Smooth muscle cell of the brain vasculature (primary cell): Measurements from ENCODE around the gene MXRA8.

ENCODE experiments used
- DNase-seq: peaks from one replicate; pipeline ENCODE4 v3.0.0-alpha.2; 2012; ENCODE audit warnings: low read depth, low spot score

The MXRA8 gene

GRCh38 chr1:1335792-1336248 lies 22.5 kb downstream of the MXRA8 start:
- DNase-seq = no peak

DNA sequence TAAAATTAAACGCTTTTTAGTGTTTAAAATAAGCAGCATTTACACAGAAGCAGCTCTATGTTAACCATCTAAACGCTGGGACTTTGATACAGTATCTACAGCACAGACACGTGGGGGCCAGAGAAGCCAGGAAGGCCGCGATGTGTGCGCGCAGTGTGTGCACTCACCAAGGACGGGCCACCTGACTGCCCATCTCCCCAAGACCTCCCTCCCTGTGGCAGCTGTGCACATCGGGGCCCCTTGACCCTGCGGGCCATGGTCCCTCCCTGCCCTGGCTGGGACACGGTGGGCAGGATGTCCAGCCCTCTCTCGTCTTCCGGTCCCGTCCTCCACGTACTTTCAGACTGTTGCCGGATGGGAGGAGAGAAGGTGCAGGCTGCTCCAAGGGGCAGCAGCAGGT lies 23.1 kb downstream of the MXRA8 start:
- no peak for DNase-seq

GRCh38 chr1:1334835-1335234 lies 23.5 kb downstream of the MXRA8 start:
- DNase-seq = no peak

DNA sequence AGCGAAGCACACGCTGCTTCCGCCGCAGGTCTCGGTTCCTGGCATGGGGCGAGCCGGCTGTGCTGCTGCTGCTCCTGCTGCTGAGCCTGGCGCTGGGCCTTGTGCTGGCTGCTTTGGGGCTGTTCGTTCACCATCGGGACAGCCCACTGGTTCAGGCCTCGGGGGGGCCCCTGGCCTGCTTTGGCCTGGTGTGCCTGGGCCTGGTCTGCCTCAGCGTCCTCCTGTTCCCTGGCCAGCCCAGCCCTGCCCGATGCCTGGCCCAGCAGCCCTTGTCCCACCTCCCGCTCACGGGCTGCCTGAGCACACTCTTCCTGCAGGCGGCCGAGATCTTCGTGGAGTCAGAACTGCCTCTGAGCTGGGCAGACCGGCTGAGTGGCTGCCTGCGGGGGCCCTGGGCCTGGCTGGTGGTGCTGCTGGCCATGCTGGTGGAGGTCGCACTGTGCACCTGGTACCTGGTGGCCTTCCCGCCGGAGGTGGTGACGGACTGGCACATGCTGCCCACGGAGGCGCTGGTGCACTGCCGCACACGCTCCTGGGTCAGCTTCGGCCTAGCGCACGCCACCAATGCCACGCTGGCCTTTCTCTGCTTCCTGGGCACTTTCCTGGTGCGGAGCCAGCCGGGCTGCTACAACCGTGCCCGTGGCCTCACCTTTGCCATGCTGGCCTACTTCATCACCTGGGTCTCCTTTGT lies 24.7 kb downstream of the MXRA8 start:
- DNase-seq = no peak

DNA sequence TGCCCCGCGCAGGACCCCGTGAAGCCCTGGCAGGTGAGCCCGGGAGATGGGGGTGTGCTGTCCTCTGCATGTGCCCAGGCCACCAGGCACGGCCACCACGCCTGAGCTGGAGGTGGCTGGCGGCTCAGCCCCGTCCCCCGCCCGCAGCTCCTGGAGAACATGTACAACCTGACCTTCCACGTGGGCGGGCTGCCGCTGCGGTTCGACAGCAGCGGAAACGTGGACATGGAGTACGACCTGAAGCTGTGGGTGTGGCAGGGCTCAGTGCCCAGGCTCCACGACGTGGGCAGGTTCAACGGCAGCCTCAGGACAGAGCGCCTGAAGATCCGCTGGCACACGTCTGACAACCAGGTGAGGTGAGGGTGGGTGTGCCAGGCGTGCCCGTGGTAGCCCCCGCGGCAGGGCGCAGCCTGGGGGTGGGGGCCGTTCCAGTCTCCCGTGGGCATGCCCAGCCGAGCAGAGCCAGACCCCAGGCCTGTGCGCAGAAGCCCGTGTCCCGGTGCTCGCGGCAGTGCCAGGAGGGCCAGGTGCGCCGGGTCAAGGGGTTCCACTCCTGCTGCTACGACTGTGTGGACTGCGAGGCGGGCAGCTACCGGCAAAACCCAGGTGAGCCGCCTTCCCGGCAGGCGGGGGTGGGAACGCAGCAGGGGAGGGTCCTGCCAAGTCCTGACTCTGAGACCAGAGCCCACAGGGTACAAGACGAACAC lies 25.4 kb downstream of the MXRA8 start:
- DNase-seq = no peak

DNA sequence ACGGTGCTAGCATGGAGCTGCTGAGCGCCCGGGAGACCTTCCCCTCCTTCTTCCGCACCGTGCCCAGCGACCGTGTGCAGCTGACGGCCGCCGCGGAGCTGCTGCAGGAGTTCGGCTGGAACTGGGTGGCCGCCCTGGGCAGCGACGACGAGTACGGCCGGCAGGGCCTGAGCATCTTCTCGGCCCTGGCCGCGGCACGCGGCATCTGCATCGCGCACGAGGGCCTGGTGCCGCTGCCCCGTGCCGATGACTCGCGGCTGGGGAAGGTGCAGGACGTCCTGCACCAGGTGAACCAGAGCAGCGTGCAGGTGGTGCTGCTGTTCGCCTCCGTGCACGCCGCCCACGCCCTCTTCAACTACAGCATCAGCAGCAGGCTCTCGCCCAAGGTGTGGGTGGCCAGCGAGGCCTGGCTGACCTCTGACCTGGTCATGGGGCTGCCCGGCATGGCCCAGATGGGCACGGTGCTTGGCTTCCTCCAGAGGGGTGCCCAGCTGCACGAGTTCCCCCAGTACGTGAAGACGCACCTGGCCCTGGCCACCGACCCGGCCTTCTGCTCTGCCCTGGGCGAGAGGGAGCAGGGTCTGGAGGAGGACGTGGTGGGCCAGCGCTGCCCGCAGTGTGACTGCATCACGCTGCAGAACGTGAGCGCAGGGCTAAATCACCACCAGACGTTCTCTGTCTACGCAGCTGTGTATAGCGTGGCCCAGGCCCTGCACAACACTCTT lies 26.2 kb downstream of the MXRA8 start:
- DNase-seq = no peak

DNA sequence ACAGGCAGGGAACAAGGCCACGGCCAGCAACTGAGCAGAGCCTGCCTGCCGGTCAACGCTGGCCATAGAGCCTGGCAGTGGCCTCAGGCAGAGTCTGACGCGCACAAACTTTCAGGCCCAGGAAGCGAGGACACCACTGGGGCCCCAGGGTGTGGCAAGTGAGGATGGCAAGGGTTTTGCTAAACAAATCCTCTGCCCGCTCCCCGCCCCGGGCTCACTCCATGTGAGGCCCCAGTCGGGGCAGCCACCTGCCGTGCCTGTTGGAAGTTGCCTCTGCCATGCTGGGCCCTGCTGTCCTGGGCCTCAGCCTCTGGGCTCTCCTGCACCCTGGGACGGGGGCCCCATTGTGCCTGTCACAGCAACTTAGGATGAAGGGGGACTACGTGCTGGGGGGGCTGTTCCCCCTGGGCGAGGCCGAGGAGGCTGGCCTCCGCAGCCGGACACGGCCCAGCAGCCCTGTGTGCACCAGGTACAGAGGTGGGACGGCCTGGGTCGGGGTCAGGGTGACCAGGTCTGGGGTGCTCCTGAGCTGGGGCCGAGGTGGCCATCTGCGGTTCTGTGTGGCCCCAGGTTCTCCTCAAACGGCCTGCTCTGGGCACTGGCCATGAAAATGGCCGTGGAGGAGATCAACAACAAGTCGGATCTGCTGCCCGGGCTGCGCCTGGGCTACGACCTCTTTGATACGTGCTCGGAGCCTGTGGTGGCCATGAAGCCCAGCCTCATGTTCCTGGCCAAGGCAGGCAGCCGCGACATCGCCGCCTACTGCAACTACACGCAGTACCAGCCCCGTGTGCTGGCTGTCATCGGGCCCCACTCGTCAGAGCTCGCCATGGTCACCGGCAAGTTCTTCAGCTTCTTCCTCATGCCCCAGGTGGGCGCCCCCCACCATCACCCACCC lies 27.0 kb downstream of the MXRA8 start, which contains the start of gene TAS1R3:
TAS1R3 (plus strand) TSS at position 213 of the 898 bp plus-strand sequence; CDS start at position 279, 66 bp downstream.
- DNase-seq = no peak

GRCh38 chr1:1330366-1331067 lies 27.8 kb downstream of the MXRA8 start:
- no peak for DNase-seq

- DNase-seq = no peak
These were observed 28.8 kb downstream of the MXRA8 start for GRCh38 chr1:1329304-1330210.

DNA sequence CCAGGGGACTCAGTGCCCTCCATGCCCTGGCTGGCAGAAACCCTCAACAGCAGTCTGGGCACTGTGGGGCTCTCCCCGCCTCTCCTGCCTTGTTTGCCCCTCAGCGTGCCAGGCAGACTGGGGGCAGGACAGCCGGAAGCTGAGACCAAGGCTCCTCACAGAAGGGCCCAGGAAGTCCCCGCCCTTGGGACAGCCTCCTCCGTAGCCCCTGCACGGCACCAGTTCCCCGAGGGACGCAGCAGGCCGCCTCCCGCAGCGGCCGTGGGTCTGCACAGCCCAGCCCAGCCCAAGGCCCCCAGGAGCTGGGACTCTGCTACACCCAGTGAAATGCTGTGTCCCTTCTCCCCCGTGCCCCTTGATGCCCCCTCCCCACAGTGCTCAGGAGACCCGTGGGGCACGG lies 30.1 kb downstream of the MXRA8 start:
- DNase-seq = no peak

- no peak for DNase-seq
These were observed 31.1 kb downstream of the MXRA8 start for GRCh38 chr1:1327291-1327690.

DNA sequence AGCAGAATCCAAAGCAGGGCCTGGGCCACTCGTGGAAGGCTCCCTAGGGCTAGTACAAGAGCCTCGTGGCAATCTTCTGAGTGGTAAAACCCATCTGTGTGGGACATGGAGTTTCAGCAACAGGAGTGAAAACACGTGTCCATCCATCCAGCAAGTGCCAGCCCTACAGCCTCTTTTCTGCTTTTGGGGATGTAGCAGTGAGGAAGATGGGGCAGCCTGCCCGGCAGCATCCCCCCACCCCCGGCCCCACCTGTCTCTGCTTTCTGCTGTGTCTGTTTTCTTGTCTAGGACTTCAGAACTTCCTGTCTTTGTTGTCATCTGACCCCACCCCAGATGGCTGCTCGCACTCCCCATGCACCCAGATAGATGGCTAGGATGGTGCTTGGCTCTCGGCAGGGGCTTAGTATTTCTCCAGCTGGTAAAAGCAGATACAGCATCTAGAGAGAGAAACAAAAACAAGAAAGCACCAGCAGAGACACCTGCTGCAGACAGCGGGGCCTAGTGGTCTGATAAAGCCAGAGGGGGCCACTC lies 32.2 kb downstream of the MXRA8 start:
- no peak for DNase-seq

- DNase-seq = no peak
These were observed 32.9 kb downstream of the MXRA8 start for GRCh38 chr1:1325288-1326074.

DNA sequence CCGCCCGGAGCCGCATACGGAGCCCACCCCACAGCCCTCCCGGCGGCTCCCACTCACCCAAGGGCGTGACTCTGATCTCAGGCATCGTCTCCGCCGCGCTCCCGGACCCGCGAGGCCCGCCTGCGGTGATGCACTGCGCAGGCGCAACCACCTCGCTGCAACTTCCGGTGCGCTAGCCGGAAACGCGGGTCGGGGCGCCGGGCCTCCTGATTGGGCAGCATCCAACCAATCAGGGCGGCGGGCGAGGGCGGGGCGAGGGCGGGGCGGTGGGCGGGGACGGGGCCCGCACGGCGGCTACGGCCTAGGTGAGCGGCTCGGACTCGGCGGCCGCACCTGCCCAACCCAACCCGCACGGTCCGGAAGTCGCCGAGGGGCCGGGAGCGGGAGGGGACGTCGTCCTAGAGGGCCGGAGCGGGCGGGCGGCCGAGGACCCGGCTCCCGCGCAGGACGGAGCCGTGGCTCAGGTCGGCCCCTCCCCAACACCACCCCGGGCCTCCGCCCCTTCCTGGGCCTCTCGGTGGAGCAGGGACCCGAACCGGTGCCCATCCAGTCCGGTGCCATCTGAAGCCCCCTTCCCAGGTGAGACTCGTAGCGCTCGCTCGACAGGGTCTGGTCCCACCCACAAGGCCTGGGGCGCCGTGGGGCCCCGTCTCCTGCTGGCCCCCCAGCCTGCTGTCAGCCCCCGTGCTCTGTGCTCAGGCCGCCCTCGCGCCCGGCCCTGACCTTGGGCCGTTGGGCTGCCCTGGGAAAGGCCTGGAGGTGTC lies 33.6 kb downstream of the MXRA8 start, which contains the start of the genes CPTP and INTS11:
CPTP (plus strand) TSS at position 279 of the 764 bp plus-strand sequence. CDS start 2,109 bp downstream, outside the sequence.
INTS11 (minus strand) TSS at position 137 of the 764 bp plus-strand sequence; CDS start at position 85, 52 bp downstream.
- peak; percentile 59 for DNase-seq

GRCh38 chr1:1324084-1324523 lies 34.3 kb downstream of the MXRA8 start:
- no peak for DNase-seq

GRCh38 chr1:1322952-1323351 lies 35.4 kb downstream of the MXRA8 start:
- DNase-seq = no peak

- DNase-seq = no peak
These were observed 35.9 kb downstream of the MXRA8 start for GRCh38 chr1:1322418-1322817.

- DNase-seq = no peak
These were observed 36.9 kb downstream of the MXRA8 start for GRCh38 chr1:1321477-1321876.
